Measurements from ENCODE around the gene SYTL4. TPM values are rescaled to one million over a fixed set of nuclear protein-coding genes. Genes with fewer than 3 reads are reported as not detected.

Gene SYTL4
- 1.6 to 3.6 TPM (median 2.8 TPM) in 5 replicates for total RNA-seq (2022; extraction: Qiagen RNA extraction; ENCODE audit: low read depth)

DNA sequence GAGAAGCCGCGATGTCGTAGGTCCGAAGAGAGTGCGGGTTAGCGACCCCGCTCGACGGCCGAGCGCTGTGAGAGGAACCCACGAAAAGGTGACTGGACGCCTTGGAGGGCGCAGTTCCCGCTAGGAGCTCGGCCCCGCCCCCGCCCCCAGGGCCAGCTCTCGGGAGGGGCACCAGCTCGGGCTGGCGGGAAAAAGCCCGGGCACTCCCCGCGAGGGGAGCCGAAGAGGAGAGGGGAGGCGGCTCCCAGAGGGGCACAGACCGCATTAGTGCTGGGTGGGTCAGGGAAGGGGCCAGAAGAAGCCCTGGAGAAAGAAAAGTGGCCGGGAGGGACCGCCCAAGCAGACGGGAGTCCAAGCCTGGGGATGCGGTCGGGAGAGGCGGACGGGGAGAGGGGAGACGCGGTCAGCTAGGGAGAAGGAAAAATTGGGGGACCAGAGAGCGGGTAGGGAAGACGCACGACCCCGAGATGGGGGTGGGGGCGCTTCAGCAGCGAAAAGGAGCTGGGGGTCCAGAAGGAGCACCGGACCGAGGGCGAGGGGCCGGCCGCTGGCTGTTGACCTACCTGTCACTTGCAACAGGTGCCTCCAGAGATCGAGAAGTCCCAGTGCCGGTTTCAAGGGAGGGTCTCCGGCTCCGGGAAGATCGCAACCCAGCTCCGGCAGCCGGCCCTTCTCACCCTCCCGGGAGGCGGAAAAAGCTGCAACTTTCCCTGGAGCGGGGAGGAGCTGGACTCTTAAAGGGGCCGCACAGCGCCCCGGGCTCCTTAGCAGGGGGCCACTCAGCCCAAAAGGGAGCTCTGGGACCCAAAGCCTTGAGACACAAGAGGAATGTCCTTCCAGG, at the start of gene SYTL4:
Gene SYTL4 (minus strand): TSS at position 681 of the 841 bp plus-strand sequence. CDS start 30,084 bp downstream, outside the sequence.

DNA sequence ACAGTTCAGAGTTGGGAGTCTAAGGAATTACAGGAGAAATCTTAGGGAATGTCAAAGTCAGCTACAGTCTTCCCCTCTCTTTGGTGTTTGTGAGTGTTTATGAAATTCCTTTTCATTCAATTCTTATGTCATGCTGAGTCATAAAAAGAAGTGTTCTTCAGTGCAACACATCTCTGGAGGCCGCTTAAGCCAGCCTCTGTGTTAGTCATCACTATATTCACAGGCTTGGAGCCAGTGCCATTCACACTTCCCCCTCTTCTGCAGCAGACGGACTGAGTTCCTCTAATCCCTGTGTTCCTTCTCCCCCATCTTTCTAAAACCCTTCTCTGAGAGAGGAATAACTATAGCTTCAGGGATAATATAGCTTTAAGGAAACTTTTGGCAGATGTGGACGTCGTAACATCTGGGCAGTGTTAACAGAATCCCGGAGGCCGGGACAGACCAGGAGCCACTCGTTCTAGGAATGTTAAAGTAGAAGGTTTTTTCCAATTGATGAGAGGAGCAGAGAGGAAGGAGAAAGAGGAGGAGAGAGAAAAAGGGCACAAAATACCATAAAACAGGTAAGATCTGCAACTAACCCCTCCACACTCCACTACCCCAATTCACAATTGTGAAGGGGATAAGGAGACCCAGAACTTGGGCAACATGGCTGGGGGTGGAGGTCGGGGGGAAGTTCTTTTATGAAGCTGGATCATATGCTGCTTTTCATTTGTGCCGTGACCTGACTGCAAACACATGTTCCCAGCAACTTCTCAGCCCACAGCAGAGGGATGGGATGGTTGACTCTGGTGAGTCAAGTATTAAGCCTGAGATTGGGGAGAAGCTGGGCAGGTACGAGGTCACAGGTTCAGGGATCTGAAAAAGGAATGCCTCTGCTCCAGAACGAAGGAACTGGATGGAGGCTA, 87.7 kb downstream of the SYTL4 start, which contains the start of gene SRPX2:
Gene SRPX2 (plus strand): TSS at position 244 of the 905 bp plus-strand sequence. CDS start 2,124 bp downstream, outside the sequence.

DNA sequence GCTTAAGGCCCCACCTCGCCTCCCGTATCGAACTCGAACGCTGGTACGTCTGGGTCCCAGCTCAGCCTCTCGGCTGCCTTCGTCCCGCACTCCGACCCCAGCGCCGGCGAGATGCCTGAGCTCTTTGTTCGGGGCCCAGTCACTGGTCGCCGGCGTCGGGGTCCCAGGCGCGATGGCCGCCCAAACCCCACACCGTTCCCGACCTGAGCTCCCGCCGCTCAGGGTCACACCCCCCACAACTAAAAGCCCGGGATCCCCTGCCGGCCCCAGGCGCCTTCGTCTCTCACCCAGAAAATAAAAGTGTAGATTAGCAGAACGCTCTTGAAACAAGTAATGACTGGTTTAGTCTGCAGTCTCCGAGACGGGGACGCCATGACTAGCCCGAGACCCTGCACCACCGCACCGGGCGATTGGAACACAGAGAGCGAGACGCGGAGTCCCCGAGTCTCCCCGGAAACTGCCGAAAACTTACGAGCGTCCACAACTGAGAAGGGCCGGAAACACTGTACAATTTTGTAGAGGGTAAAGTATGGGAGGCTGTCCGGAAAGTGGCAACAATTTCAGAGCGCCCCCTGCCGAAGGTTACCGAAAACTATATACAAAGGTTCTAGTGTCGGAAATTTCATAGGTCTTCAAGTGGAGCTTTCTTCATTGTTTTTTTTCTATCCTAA, 95.5 kb downstream of the SYTL4 start, which contains the start of gene TSPAN6:
Gene TSPAN6 (minus strand): TSS at position 486 of the 671 bp plus-strand sequence. CDS start 112 bp downstream, at position 374.

Other genes with a start within 250 kb of the SYTL4 start
- not detected in 5 replicates for gene TNMD, start 147.2 kb downstream of the SYTL4 start, total RNA-seq (2022; extraction: Qiagen RNA extraction; ENCODE audit: low read depth)
- 32.1 to 46.5 TPM (median 38.3 TPM) in 5 replicates for gene TSPAN6, start 95.3 kb downstream of the SYTL4 start, total RNA-seq (2022; extraction: Qiagen RNA extraction; ENCODE audit: low read depth)
- gene SRPX2, start 87.9 kb downstream of the SYTL4 start, total RNA-seq (2022; extraction: Qiagen RNA extraction; ENCODE audit: low read depth) = 2.4 to 5.3 TPM (median 3.3 TPM) in 5 replicates
- 30.7 to 32.2 TPM (median 31.9 TPM) in 5 replicates for gene CSTF2, start 88.3 kb upstream of the SYTL4 start, total RNA-seq (2022; extraction: Qiagen RNA extraction; ENCODE audit: low read depth)
- 0.11 to 0.20 TPM in 2 of 5 replicates, not detected in the others for gene NOX1, start 142.2 kb upstream of the SYTL4 start, total RNA-seq (2022; extraction: Qiagen RNA extraction; ENCODE audit: low read depth)
- gene XKRX, start 196.8 kb upstream of the SYTL4 start, total RNA-seq (2022; extraction: Qiagen RNA extraction; ENCODE audit: low read depth) = 0.12 to 0.72 TPM (median 0.45 TPM) in 5 replicates
- 0.18 to 0.33 TPM (median 0.24 TPM) in 4 of 5 replicates, not detected in the other for gene ARL13A, start 237.6 kb upstream of the SYTL4 start, total RNA-seq (2022; extraction: Qiagen RNA extraction; ENCODE audit: low read depth)

All from A549 treated with ZK216348 at 1 μM for 4 hours (cell line).